KMS-11 (cell line): ENCODE data around the gene POLDIP2.

ENCODE experiments used
- H2AFZ ChIP-seq: fragments of 200-600 bp; sonication (generic); 2 replicates; pipeline ENCODE4 v1.6.1; 2016; ENCODE audit warnings: antibody characterized with exemption, mixed run types, low read depth
- H3K27ac ChIP-seq: fragments of 200-600 bp; sonication (generic); 2 replicates; pipeline ENCODE4 v1.6.1; 2016; ENCODE audit warnings: mild to moderate bottlenecking, mixed run types
- H3K27me3 ChIP-seq: fragments of 200-600 bp; sonication (generic); 2 replicates; pipeline ENCODE4 v1.6.1; 2017; ENCODE audit warnings: mild to moderate bottlenecking, low read depth, mixed run types, moderate library complexity; ENCODE audit not compliant: insufficient read depth
- H3K36me3 ChIP-seq: fragments of 200-600 bp; sonication (generic); 2 replicates; pipeline ENCODE4 v1.6.1; 2017; ENCODE audit warnings: mild to moderate bottlenecking, mixed run types; ENCODE audit not compliant: insufficient read depth
- H3K4me1 ChIP-seq: fragments of 200-600 bp; sonication (generic); 2 replicates; pipeline ENCODE4 v1.6.1; 2016; ENCODE audit warnings: mild to moderate bottlenecking, low read depth, mixed run types; ENCODE audit not compliant: poor library complexity, severe bottlenecking
- H3K4me2 ChIP-seq: fragments of 200-600 bp; sonication (generic); 2 replicates; pipeline ENCODE4 v1.7.0; 2016; ENCODE audit warnings: mild to moderate bottlenecking, mixed run types
- H3K4me3 ChIP-seq: fragments of 200-600 bp; sonication (generic); IDR thresholded peaks from 2 replicates; pipeline ENCODE4 v1.6.1; 2017; ENCODE audit warnings: low read depth, low read length, mixed read lengths; ENCODE audit not compliant: insufficient read depth
- H3K79me2 ChIP-seq: fragments of 200-600 bp; sonication (generic); 2 replicates; pipeline ENCODE4 v1.6.1; 2016; ENCODE audit warnings: low read depth, mixed run types; ENCODE audit not compliant: insufficient read depth
- H3K9ac ChIP-seq: fragments of 200-600 bp; sonication (generic); 2 replicates; pipeline ENCODE4 v1.6.1; 2016; ENCODE audit warnings: mild to moderate bottlenecking, mixed run types
- H4K20me1 ChIP-seq: fragments of 200-600 bp; sonication (generic); 2 replicates; pipeline ENCODE4 v1.6.1; 2016; ENCODE audit warnings: mild to moderate bottlenecking, mixed run types; ENCODE audit not compliant: insufficient read depth
- TF ChIP-seq, protein P1 (sequence below): fragments of 200-600 bp; sonication (generic); conservative IDR thresholded peaks from 2 replicates; pipeline ENCODE4 v1.6.1; 2017; ENCODE audit warnings: low read depth, mild to moderate bottlenecking, antibody characterized with exemption, low read length, moderate library complexity, mixed read lengths

Gene POLDIP2

GRCh38 chr17:28348979-28349378 is 8.3 kb downstream of the POLDIP2 start:
- Histone ChIP-seq H3K79me2 (no peaks in the 10 kb centered on the region), H3K4me3 (no peak overlapping the region), H3K9ac (no peak overlapping the region), H3K27ac (no peak overlapping the region), H2AFZ (no peak overlapping the region), H3K4me1 (no peaks in the 10 kb centered on the region), H3K4me2 (no peak overlapping the region), H3K36me3 (peaks cover 12% of the 10 kb centered on the region; the same call in 1 of the 2 replicates), H3K27me3 (no peaks in the 10 kb centered on the region), H4K20me1 (no peaks in the 10 kb centered on the region)
- TF ChIP-seq, protein P1, sequence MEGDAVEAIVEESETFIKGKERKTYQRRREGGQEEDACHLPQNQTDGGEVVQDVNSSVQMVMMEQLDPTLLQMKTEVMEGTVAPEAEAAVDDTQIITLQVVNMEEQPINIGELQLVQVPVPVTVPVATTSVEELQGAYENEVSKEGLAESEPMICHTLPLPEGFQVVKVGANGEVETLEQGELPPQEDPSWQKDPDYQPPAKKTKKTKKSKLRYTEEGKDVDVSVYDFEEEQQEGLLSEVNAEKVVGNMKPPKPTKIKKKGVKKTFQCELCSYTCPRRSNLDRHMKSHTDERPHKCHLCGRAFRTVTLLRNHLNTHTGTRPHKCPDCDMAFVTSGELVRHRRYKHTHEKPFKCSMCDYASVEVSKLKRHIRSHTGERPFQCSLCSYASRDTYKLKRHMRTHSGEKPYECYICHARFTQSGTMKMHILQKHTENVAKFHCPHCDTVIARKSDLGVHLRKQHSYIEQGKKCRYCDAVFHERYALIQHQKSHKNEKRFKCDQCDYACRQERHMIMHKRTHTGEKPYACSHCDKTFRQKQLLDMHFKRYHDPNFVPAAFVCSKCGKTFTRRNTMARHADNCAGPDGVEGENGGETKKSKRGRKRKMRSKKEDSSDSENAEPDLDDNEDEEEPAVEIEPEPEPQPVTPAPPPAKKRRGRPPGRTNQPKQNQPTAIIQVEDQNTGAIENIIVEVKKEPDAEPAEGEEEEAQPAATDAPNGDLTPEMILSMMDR, result no peak

DNA sequence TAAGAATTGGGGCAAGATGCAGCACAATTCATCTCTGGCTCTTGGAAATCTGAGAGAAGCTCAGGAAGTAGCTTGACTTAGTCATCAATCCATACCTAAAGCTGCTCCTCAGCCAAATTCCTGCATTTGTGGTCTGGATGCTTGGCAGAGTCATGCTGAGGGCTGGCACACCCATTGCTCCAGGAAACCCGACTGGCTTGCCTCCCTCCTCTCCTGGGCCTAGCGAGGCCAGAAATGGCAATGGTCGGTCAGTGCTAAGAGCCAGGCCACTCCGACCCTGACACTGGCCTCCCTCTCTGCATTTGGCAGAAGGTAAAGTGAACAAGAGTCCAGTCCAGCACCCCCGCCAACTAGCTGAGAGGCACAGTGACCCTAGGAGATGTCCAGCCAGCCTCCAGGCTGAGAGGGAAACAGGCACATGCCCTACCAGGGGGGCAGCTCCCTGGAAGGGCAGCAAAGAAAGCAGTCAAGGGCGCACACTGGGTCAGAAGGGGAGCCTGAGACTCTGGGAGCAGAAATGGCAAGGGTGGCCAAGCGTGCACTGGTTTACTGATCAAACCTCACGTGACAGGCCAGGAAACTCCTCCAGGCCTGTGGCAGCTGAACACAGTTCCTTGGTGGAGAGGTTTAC is 10.0 kb downstream of the POLDIP2 start:
- TF ChIP-seq, protein P1, result no peak; the same call in 1 of the 2 replicates
- Histone ChIP-seq H3K36me3 (peaks cover 4% of the 10 kb centered on the region; the same call in 1 of the 2 replicates), H3K9ac (no peak overlapping the region), H3K27ac (no peak overlapping the region), H4K20me1 (no peaks in the 10 kb centered on the region), H3K4me1 (no peaks in the 10 kb centered on the region), H2AFZ (no peak overlapping the region), H3K79me2 (no peaks in the 10 kb centered on the region), H3K27me3 (no peaks in the 10 kb centered on the region), H3K4me3 (no peak overlapping the region), H3K4me2 (no peak overlapping the region)

- Histone ChIP-seq H3K4me2 (no peak overlapping the region), H3K27ac (no peak overlapping the region), H2AFZ (no peak overlapping the region), H3K36me3 (peaks cover 4% of the 10 kb centered on the region; the same call in 1 of the 2 replicates), H4K20me1 (no peaks in the 10 kb centered on the region), H3K79me2 (no peaks in the 10 kb centered on the region), H3K4me1 (no peaks in the 10 kb centered on the region), H3K27me3 (no peaks in the 10 kb centered on the region), H3K9ac (no peak overlapping the region), H3K4me3 (no peak overlapping the region)
- TF ChIP-seq, protein P1, result peak; percentile 23; the same call in 1 of the 2 replicates
Measured at GRCh38 chr17:28346746-28347246, 10.5 kb downstream of the POLDIP2 start.

GRCh38 chr17:28346199-28346580 is 11.1 kb downstream of the POLDIP2 start:
- Histone ChIP-seq H3K9ac (no peak overlapping the region), H3K4me1 (no peaks in the 10 kb centered on the region), H3K4me2 (no peak overlapping the region), H4K20me1 (no peaks in the 10 kb centered on the region), H2AFZ (no peak overlapping the region), H3K79me2 (no peaks in the 10 kb centered on the region), H3K27ac (no peak overlapping the region), H3K4me3 (no peak overlapping the region), H3K36me3 (peaks cover 4% of the 10 kb centered on the region; the same call in 1 of the 2 replicates), H3K27me3 (no peaks in the 10 kb centered on the region)
- TF ChIP-seq, protein P1, result no peak
